CD4-positive, CD25-positive, alpha-beta regulatory T cell (primary cell): ENCODE results near the gene NBAS. TPM values are rescaled to one million over a fixed set of nuclear protein-coding genes. Genes with fewer than 3 reads are reported as not detected.
A peak's percentile ranks its signal among the peaks of the same experiment; 100 is the strongest.

Experiments
- ATAC-seq, 2 donors: fragments of 150-1000 bp; cut with Tn5 transposase; one replicate each; pipeline ENCODE4 v1.10.0; 2021; ENCODE audit warnings: low read depth in 2 of 2, moderate number of reproducible peaks in 2 of 2, moderate library complexity in 1 of 2
- DNase-seq, 3 donors: peaks; one replicate each; pipeline versions ENCODE4 v3.0.0 to v3.0.0-alpha.2; 2012 to 2022; ENCODE audit warnings: mixed read lengths in 1 of 3
- H3K27ac ChIP-seq: one replicate; pipeline ENCODE4 v1.7.0; 2013; ENCODE audit warnings: mild to moderate bottlenecking, low read length; ENCODE audit not compliant: insufficient read depth, poor library complexity, severe bottlenecking
- H3K27me3 ChIP-seq: one replicate; pipeline ENCODE4 v1.7.0; 2013; ENCODE audit warnings: low read length; ENCODE audit not compliant: control insufficient read depth, insufficient read depth
- H3K36me3 ChIP-seq: one replicate; pipeline ENCODE4 v1.7.0; 2013; ENCODE audit warnings: mild to moderate bottlenecking, low read length, moderate library complexity; ENCODE audit not compliant: control insufficient read depth, insufficient read depth
- H3K4me1 ChIP-seq: 2 replicates; pipeline ENCODE4 v1.7.0; 2013; ENCODE audit warnings: mild to moderate bottlenecking, low read length; ENCODE audit not compliant: insufficient read depth, control insufficient read depth, poor library complexity, severe bottlenecking
- H3K4me3 ChIP-seq: one replicate; pipeline ENCODE4 v1.7.0; 2013; ENCODE audit warnings: low read depth, mild to moderate bottlenecking, low read length, moderate library complexity
- H3K9me3 ChIP-seq, 2 experiments: 1 replicate in 1 of 2; 2 replicates in 1 of 2; pipeline ENCODE4 v1.7.0; 2013; ENCODE audit warnings: low read length in 2 of 2, mild to moderate bottlenecking in 1 of 2, moderate library complexity in 1 of 2; ENCODE audit not compliant: control insufficient read depth in 2 of 2
- H3K27ac Mint-ChIP-seq, 3 donors: one replicate each; pipeline ENCODE4 v1.8.0; 2020 to 2022; ENCODE audit warnings: mild to moderate bottlenecking in 3 of 3, mixed read lengths in 3 of 3, moderate library complexity in 2 of 3
- H3K27me3 Mint-ChIP-seq: one replicate; pipeline ENCODE4 v1.8.0; 2022; ENCODE audit warnings: mild to moderate bottlenecking, mixed read lengths
- H3K36me3 Mint-ChIP-seq: one replicate; pipeline ENCODE4 v1.8.0; 2020; ENCODE audit warnings: mixed read lengths
- H3K4me1 Mint-ChIP-seq, 4 donors: one replicate each; pipeline ENCODE4 v1.8.0; 2020 to 2022; ENCODE audit warnings: mixed read lengths in 4 of 4, mild to moderate bottlenecking in 1 of 4
- H3K4me3 Mint-ChIP-seq, 4 donors: one replicate each; pipeline ENCODE4 v1.8.0; 2020 to 2022; ENCODE audit warnings: mild to moderate bottlenecking in 4 of 4, mixed read lengths in 4 of 4, moderate library complexity in 3 of 4
- H3K9me3 Mint-ChIP-seq, 7 donors: one replicate each; pipeline ENCODE4 v1.8.0; 2020 to 2022; ENCODE audit warnings: mixed read lengths in 7 of 7, mild to moderate bottlenecking in 3 of 7, moderate library complexity in 2 of 7
- polyA plus RNA-seq, 4 donors: library from polyadenylated mRNA; unstranded; fragments of 300-500 nt; fragmentation: Illumina TruSeq; gene quantifications; one replicate each; pipeline ENCODE4 v1.2.3, GENCODE V29; 2021
- total RNA-seq: library from RNA; stranded (reverse); gene quantifications from one replicate; pipeline ENCODE4 v1.2.3, GENCODE V29; 2022

The NBAS gene
- total and polyA plus RNA-seq, 5 donors from 2014 or later = 18.5 to 31.9 (median 19.5) TPM

DNA sequence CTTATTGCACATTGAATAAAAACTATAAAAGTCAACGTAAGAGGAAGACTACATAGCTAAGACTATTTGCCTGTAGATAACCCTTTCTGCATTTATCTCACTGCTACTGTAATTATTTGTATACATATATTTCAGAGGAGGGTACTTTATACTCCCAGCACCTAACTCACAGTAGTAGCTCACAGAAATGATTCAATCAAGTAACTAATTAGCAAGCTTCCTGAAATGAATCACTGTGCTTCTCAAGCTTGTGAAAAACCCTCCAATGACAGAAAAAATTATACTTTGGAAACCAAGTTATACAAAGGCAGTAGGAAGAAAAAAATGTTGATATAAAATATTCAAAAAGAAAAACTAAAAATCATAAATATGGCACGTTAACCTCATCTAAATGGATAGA lies 124.9 kb downstream of the NBAS start:
- H3K9me3 ChIP-seq = no peaks in the 10 kb centered on the region
- no peak overlapping the region for H3K4me3 Mint-ChIP-seq
- no peak overlapping the region for H3K27ac ChIP-seq
- ATAC-seq (no peak), DNase-seq (no peak)
- H3K4me1 ChIP-seq = no peaks in the 10 kb centered on the region
- no peak overlapping the region for H3K4me3 ChIP-seq
- H3K27ac Mint-ChIP-seq = no peak overlapping the region
- no peaks in the 10 kb centered on the region for H3K36me3 ChIP-seq
- peaks cover 20% of the 10 kb centered on the region for H3K36me3 Mint-ChIP-seq
- H3K27me3 Mint-ChIP-seq = peaks cover 4% of the 10 kb centered on the region
- H3K4me1 Mint-ChIP-seq = peaks cover 3 to 16% (median 6%) of the 10 kb centered on the region in 4 donors
- peaks cover 0 to 2% (median 0%) of the 10 kb centered on the region in 7 donors for H3K9me3 Mint-ChIP-seq
- no peaks in the 10 kb centered on the region for H3K27me3 ChIP-seq

DNA sequence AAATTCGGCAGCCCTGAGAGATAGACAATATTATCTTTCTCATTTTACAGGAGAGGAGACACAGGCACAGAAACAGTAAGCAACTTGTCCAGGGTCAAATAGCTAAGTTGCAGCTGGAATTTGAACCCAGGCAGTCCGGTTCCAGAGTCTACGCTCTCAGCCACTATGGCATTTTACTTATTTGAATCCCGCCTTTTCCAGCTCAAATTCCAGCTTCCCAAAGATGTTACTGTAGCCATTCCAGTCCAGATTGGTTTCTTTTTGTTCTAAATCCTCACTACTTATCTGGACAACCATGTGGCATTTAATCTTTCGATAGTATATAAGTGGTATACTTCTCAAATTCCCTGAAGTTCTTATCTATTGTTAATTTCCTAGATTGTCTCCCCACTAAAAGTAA lies 125.7 kb downstream of the NBAS start:
- H3K9me3 ChIP-seq = no peaks in the 10 kb centered on the region
- H3K4me1 ChIP-seq = no peaks in the 10 kb centered on the region
- H3K4me3 ChIP-seq = no peak overlapping the region
- no peaks in the 10 kb centered on the region for H3K27me3 ChIP-seq
- Mint-ChIP-seq H3K4me1 (peaks cover 4 to 18% (median 6%) of the 10 kb centered on the region in 4 donors), H3K9me3 (peaks cover 0 to under 1% (median 0%) of the 10 kb centered on the region in 7 donors), H3K36me3 (peaks cover 22% of the 10 kb centered on the region), H3K27me3 (peaks cover 4% of the 10 kb centered on the region), H3K4me3 (no peak overlapping the region), H3K27ac (no peak overlapping the region)
- no peak for DNase-seq
- ATAC-seq = no peak
- H3K27ac ChIP-seq = no peak overlapping the region
- no peaks in the 10 kb centered on the region for H3K36me3 ChIP-seq

GRCh38 chr2:15432642-15433256 lies 128.4 kb downstream of the NBAS start:
- no peaks in the 10 kb centered on the region for H3K36me3 ChIP-seq
- Mint-ChIP-seq H3K9me3 (no peaks in the 10 kb centered on the region), H3K4me3 (no peak overlapping the region), H3K36me3 (peaks cover 15% of the 10 kb centered on the region), H3K4me1 (peaks cover 0 to 19% (median 3%) of the 10 kb centered on the region in 4 donors), H3K27ac (no peak overlapping the region), H3K27me3 (peaks cover 4% of the 10 kb centered on the region)
- H3K27me3 ChIP-seq = no peaks in the 10 kb centered on the region
- no peaks in the 10 kb centered on the region for H3K9me3 ChIP-seq
- H3K4me3 ChIP-seq = no peak overlapping the region
- no peak for ATAC-seq
- H3K4me1 ChIP-seq = no peaks in the 10 kb centered on the region
- no peak overlapping the region for H3K27ac ChIP-seq
- DNase-seq = no peak

- Histone ChIP-seq H3K4me3 (no peak overlapping the region), H3K36me3 (peaks cover 2% of the 10 kb centered on the region), H3K27ac (no peak overlapping the region), H3K9me3 (no peaks in the 10 kb centered on the region), H3K4me1 (no peaks in the 10 kb centered on the region), H3K27me3 (no peaks in the 10 kb centered on the region)
- no peak for DNase-seq
- Mint-ChIP-seq H3K27me3 (no peaks in the 10 kb centered on the region), H3K4me3 (no peak overlapping the region), H3K27ac (peak overlapping the region in 1 of 3 donors; percentile 30), H3K9me3 (no peaks in the 10 kb centered on the region), H3K36me3 (peaks cover 19% of the 10 kb centered on the region), H3K4me1 (peaks cover 0 to 7% (median 4%) of the 10 kb centered on the region in 4 donors)
- no peak for ATAC-seq
These were observed 132.1 kb downstream of the NBAS start for GRCh38 chr2:15429032-15429431.

GRCh38 chr2:15427987-15428386 lies 133.1 kb downstream of the NBAS start:
- H3K9me3 Mint-ChIP-seq = no peaks in the 10 kb centered on the region
- Histone ChIP-seq H3K4me3 (no peak overlapping the region), H3K4me1 (no peaks in the 10 kb centered on the region), H3K9me3 (no peaks in the 10 kb centered on the region), H3K27me3 (no peaks in the 10 kb centered on the region), H3K27ac (no peak overlapping the region), H3K36me3 (peaks cover 12% of the 10 kb centered on the region)
- H3K27me3 Mint-ChIP-seq = no peaks in the 10 kb centered on the region
- no peak overlapping the region for H3K27ac Mint-ChIP-seq
- ATAC-seq (no peak), DNase-seq (peak in 1 of 3 donors; percentile 11)
- peaks cover 25% of the 10 kb centered on the region for H3K36me3 Mint-ChIP-seq
- peaks cover 0 to 5% (median 4%) of the 10 kb centered on the region in 4 donors for H3K4me1 Mint-ChIP-seq
- no peak overlapping the region for H3K4me3 Mint-ChIP-seq

GRCh38 chr2:15426606-15427005 lies 134.5 kb downstream of the NBAS start:
- Histone ChIP-seq H3K4me3 (no peak overlapping the region), H3K27ac (no peak overlapping the region), H3K9me3 (no peaks in the 10 kb centered on the region), H3K36me3 (peaks cover 12% of the 10 kb centered on the region), H3K4me1 (no peaks in the 10 kb centered on the region), H3K27me3 (no peaks in the 10 kb centered on the region)
- H3K4me3 Mint-ChIP-seq = no peak overlapping the region
- peaks cover 30% of the 10 kb centered on the region for H3K36me3 Mint-ChIP-seq
- ATAC-seq (no peak), DNase-seq (no peak)
- H3K4me1 Mint-ChIP-seq = peaks cover 0 to 5% (median 4%) of the 10 kb centered on the region in 4 donors
- H3K27ac Mint-ChIP-seq = no peak overlapping the region
- no peaks in the 10 kb centered on the region for H3K9me3 Mint-ChIP-seq
- no peaks in the 10 kb centered on the region for H3K27me3 Mint-ChIP-seq

DNA sequence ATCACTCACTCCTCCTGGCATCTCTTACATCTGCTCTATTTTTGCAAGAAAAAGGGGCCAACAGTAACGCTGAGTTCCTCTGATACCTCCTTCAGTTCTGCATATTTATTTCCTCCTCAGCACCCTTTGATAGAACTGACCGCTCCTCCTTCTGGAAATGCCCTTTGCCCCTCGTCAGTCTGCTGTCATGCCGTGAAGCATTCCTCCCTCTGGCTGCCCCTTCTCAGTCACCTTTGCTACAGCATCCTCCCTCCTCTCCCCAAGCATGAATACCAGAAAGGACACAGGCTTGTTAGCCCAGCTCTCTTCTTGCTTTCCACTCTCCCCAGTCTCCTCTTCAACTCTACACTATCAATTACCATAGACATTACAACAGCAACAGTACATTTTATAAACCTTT lies 135.4 kb downstream of the NBAS start:
- DNase-seq = no peak
- peaks cover 0 to 5% (median 2%) of the 10 kb centered on the region in 4 donors for H3K4me1 Mint-ChIP-seq
- H3K4me1 ChIP-seq = no peaks in the 10 kb centered on the region
- H3K4me3 Mint-ChIP-seq = no peak overlapping the region
- H3K9me3 ChIP-seq = no peaks in the 10 kb centered on the region
- H3K9me3 Mint-ChIP-seq = no peaks in the 10 kb centered on the region
- peak overlapping the region in 2 of 3 donors; percentile 3 to 30 for H3K27ac Mint-ChIP-seq
- H3K27ac ChIP-seq = no peak overlapping the region
- peaks cover 12% of the 10 kb centered on the region for H3K36me3 ChIP-seq
- H3K4me3 ChIP-seq = no peak overlapping the region
- H3K27me3 Mint-ChIP-seq = no peaks in the 10 kb centered on the region
- ATAC-seq = no peak
- H3K27me3 ChIP-seq = no peaks in the 10 kb centered on the region
- peaks cover 31% of the 10 kb centered on the region for H3K36me3 Mint-ChIP-seq

DNA sequence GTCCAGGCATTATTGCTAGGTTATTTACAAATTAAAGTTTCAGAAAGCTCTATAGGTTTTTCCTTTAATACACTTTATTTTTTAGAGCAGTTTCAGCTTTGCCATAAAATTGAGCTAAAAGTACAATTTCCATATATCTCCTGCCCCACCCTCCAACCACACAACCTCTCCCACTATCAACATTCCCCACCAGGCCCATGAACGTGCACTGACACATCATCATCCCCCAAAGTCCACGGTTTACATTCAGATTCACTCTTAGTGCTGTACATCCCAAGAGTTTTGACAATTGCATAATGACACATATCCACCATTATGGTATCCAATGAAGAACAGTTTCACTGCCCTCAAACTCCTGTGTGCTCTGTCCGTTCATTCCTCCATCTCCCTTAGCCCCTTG lies 139.4 kb downstream of the NBAS start:
- DNase-seq = no peak
- Histone ChIP-seq H3K27ac (no peak overlapping the region), H3K4me3 (no peak overlapping the region), H3K27me3 (no peaks in the 10 kb centered on the region), H3K36me3 (peaks cover 19% of the 10 kb centered on the region), H3K4me1 (no peaks in the 10 kb centered on the region), H3K9me3 (no peaks in the 10 kb centered on the region)
- H3K36me3 Mint-ChIP-seq = peaks cover 43% of the 10 kb centered on the region
- ATAC-seq = no peak
- peaks cover 0 to 12% (median 5%) of the 10 kb centered on the region in 4 donors for H3K4me1 Mint-ChIP-seq
- H3K4me3 Mint-ChIP-seq = no peak overlapping the region
- no peaks in the 10 kb centered on the region for H3K9me3 Mint-ChIP-seq
- H3K27ac Mint-ChIP-seq = no peak overlapping the region
- no peaks in the 10 kb centered on the region for H3K27me3 Mint-ChIP-seq
